Measurements from ENCODE around the gene SLC2A11.

- TF ChIP-seq CTCF (IDR thresholded peaks at IDR 0.05) (no peak), POLR2AphosphoS5 (IDR thresholded peaks at IDR 0.05) (no peak)
These were observed 43.9 kb downstream of the SLC2A11 start for GRCh38 chr22:23901600-23901999.

All from prostate gland (tissue), 2 donors.